K562 (cell line): ENCODE measurements around the gene APBA2. TPM values are rescaled to one million over a fixed set of nuclear protein-coding genes. Genes with fewer than 3 reads are reported as not detected.

Experiments
- ARHGAP35 ChIP-seq: fragments of 450-650 bp; IDR thresholded peaks from 2 replicates; pipeline ENCODE4 v1.6.1; 2018; ENCODE audit not compliant: partially characterized antibody
- ZNF830 ChIP-seq: fragments of 250-450 bp; sonication (Bioruptor Pico); IDR thresholded peaks from 2 replicates; pipeline ENCODE4 v1.5.0; 2021; ENCODE audit warnings: mild to moderate bottlenecking
- polyA plus RNA-seq, 8 experiments: library from polyadenylated mRNA; depleted of rRNA in 4 of 8; stranded (reverse) in 5 of 8; unstranded in 3 of 8; fragments of >200 nt; fragmentation: Nextera tagmentation in 2 of 8; fragmentation: Illumina TruSeq in 1 of 8; extraction: Ambion mirVana in 2 of 8; extraction: Trizol in 1 of 8; gene quantifications; 2 replicates each; pipeline versions ENCODE4 v1.2.1 to v1.2.3, GENCODE V29; 2011 to 2014; ENCODE audit warnings: inconsistent platforms in 1 of 8, missing spikeins in 1 of 8
- total RNA-seq, 7 experiments: library from RNA; depleted of rRNA in 6 of 7; stranded (reverse); fragments of >200 nt in 6 of 7; fragmentation: Illumina TruSeq in 2 of 7; extraction: Trizol in 2 of 7; gene quantifications; 2 replicates each; pipeline versions ENCODE4 v1.2.1 to v1.2.3, GENCODE V29; 2011 to 2021; ENCODE audit warnings: low replicate concordance in 1 of 7
- TF ChIP-seq, protein P1 (sequence below): sonication (generic); formaldehyde crosslinking; IDR thresholded peaks from 2 replicates; pipeline ENCODE4 v1.8.1; 2023; ENCODE audit warnings: missing genetic modification reagents, mild to moderate bottlenecking, borderline replicate concordance
- TF ChIP-seq, protein P2 (sequence below), 2 experiments: fragments of 450-650 bp; IDR thresholded peaks; 2 replicates each; pipeline ENCODE4 v1.6.1; 2016; ENCODE audit warnings: mild to moderate bottlenecking in 2 of 2, borderline replicate concordance in 1 of 2, low read depth in 1 of 2, moderate library complexity in 1 of 2
- TF ChIP-seq, protein P3 (sequence below): fragments of 450-650 bp; IDR thresholded peaks from 2 replicates; pipeline ENCODE4 v1.6.1; 2016; ENCODE audit warnings: borderline replicate concordance

The APBA2 gene
- total and polyA plus RNA-seq, 9 of the 15 experiments (the other 6 are each of a cell fraction or from before 2014, with no cell fraction given), result 0.24 to 40.9 (median 25.2) TPM

DNA sequence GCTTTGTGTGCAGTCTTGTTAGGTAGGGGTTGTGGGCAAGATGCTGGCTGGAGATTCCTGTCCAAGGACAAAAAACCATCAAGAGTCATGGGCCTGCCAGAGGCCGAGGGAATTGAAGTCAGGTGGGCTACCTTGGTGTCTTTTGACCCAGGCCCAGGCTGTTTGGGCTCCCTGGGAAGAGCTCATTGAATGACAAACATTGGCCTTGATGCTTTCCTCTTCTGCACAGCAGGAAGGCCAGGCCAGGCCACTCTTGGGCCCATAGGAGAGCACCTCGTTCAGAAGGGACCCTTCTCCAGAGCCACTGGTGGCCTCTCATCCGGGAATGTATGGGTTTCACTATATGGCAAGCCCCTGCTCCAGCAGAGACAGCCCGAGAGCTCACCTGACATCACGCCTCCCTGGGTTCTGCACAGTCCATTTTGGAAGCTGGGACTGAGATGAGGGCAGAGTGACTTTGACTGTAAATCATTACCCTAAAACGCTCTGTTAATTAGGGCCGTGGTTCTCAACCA is 214.8 kb downstream of the APBA2 start (continued):
- TF ChIP-seq, protein P1, sequence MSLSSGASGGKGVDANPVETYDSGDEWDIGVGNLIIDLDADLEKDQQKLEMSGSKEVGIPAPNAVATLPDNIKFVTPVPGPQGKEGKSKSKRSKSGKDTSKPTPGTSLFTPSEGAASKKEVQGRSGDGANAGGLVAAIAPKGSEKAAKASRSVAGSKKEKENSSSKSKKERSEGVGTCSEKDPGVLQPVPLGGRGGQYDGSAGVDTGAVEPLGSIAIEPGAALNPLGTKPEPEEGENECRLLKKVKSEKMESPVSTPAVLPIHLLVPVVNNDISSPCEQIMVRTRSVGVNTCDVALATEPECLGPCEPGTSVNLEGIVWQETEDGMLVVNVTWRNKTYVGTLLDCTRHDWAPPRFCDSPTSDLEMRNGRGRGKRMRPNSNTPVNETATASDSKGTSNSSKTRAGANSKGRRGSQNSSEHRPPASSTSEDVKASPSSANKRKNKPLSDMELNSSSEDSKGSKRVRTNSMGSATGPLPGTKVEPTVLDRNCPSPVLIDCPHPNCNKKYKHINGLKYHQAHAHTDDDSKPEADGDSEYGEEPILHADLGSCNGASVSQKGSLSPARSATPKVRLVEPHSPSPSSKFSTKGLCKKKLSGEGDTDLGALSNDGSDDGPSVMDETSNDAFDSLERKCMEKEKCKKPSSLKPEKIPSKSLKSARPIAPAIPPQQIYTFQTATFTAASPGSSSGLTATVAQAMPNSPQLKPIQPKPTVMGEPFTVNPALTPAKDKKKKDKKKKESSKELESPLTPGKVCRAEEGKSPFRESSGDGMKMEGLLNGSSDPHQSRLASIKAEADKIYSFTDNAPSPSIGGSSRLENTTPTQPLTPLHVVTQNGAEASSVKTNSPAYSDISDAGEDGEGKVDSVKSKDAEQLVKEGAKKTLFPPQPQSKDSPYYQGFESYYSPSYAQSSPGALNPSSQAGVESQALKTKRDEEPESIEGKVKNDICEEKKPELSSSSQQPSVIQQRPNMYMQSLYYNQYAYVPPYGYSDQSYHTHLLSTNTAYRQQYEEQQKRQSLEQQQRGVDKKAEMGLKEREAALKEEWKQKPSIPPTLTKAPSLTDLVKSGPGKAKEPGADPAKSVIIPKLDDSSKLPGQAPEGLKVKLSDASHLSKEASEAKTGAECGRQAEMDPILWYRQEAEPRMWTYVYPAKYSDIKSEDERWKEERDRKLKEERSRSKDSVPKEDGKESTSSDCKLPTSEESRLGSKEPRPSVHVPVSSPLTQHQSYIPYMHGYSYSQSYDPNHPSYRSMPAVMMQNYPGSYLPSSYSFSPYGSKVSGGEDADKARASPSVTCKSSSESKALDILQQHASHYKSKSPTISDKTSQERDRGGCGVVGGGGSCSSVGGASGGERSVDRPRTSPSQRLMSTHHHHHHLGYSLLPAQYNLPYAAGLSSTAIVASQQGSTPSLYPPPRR (CRISPR knock-in tag), result no peak
- TF ChIP-seq, protein P2, sequence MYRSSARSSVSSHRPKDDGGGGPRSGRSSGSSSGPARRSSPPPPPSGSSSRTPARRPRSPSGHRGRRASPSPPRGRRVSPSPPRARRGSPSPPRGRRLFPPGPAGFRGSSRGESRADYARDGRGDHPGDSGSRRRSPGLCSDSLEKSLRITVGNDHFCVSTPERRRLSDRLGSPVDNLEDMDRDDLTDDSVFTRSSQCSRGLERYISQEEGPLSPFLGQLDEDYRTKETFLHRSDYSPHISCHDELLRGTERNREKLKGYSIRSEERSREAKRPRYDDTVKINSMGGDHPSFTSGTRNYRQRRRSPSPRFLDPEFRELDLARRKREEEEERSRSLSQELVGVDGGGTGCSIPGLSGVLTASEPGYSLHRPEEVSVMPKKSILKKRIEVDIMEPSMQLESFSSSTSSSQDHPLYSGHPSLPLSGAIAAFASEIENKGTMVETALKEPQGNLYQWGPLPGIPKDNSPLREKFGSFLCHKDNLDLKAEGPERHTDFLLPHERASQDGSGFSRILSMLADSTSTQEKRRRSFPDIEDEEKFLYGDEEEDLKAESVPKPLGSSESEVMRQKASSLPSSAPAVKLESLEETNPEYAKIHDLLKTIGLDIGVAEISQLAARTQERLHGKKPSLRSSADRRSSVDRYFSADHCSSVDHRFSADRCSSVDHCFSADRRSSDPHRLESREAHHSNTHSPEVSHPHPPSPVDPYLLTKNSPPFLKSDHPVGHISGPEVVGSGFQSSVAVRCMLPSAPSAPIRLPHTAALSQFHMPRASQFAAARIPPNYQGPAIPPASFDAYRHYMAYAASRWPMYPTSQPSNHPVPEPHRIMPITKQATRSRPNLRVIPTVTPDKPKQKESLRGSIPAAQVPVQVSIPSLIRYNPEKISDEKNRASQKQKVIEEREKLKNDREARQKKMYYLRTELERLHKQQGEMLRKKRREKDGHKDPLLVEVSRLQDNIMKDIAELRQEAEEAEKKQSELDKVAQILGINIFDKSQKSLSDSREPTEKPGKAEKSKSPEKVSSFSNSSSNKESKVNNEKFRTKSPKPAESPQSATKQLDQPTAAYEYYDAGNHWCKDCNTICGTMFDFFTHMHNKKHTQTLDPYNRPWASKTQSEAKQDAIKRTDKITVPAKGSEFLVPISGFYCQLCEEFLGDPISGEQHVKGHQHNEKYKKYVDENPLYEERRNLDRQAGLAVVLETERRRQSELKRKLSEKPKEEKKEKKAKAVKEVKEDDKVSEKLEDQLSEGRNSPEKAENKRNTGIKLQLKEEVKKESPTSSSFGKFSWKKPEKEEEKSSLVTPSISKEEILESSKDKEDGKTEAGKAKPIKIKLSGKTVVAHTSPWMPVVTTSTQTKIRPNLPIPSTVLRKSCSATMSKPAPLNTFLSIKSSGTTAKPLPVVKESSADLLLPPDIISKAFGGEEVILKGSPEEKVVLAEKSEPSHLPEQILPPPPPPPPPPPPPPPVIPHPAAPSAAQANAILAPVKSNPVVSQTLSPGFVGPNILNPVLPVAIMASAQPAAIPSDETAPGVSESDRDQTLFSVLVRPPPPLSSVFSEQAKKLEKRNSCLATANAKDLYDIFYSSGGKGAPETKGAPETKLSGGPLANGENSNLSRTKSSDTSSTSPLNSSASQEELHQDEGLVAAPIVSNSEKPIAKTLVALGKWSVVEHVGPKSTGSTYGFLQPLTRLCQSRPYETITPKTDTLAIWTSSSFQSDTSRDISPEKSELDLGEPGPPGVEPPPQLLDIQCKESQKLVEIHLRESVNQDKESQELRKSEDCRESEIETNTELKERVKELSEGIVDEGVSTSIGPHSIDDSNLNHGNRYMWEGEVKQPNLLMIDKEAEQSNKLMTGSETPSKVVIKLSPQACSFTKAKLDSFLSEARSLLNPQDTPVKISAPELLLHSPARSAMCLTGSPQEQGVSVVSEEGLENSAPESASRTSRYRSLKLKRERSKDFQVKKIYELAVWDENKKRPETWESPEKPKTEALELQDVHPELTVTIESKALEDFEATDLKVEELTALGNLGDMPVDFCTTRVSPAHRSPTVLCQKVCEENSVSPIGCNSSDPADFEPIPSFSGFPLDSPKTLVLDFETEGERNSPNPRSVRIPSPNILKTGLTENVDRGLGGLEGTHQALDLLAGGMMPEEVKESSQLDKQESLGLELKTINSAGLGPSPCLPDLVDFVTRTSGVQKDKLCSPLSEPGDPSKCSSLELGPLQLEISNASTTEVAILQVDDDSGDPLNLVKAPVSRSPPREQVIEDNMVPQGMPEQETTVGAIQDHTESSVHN (IDR thresholded peaks at IDR 0.05; ENCODE audit: borderline replicate concordance in 1 of 2, low read depth in 1 of 2), result no peak
- TF ChIP-seq ZNF830 (CRISPR knock-in tag), result no peak
- TF ChIP-seq ARHGAP35, result no peak
- TF ChIP-seq, protein P3, sequence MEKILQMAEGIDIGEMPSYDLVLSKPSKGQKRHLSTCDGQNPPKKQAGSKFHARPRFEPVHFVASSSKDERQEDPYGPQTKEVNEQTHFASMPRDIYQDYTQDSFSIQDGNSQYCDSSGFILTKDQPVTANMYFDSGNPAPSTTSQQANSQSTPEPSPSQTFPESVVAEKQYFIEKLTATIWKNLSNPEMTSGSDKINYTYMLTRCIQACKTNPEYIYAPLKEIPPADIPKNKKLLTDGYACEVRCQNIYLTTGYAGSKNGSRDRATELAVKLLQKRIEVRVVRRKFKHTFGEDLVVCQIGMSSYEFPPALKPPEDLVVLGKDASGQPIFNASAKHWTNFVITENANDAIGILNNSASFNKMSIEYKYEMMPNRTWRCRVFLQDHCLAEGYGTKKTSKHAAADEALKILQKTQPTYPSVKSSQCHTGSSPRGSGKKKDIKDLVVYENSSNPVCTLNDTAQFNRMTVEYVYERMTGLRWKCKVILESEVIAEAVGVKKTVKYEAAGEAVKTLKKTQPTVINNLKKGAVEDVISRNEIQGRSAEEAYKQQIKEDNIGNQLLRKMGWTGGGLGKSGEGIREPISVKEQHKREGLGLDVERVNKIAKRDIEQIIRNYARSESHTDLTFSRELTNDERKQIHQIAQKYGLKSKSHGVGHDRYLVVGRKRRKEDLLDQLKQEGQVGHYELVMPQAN, result no peak
